ENCODE measurements around the gene UBE2H.
"Not testable (repeated sequence)": the region's sequence is repeated elsewhere in the genome, so short reads cannot be mapped to it uniquely, and the experiment has no call there.

UBE2H gene

DNA sequence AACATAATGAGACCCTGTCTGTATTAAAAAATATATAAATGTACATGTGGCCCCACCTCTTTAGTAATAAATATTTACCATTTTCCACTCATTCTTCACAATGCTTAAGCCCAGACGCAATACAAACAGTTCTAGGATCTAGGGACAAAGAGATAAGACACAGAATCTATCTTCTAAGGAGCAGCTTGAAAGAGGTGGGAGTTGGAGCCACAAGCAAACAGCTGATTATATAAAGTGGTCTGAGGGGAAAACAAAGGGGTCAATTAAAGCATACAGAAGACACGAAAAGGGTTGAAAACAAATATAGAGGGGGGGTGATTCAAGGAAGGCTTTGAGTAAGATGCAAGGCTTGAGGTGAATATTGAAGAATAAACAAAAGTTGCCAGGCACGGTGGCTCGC lies 43.1 kb downstream of the UBE2H start:
- H3K36me3 Mint-ChIP-seq, result peaks cover 40% of the 10 kb centered on the region
- H3K4me3 Mint-ChIP-seq, result no peak overlapping the region
- H3K27me3 Mint-ChIP-seq, result no peaks in the 10 kb centered on the region
- peaks cover 44% of the 10 kb centered on the region for H3K4me1 Mint-ChIP-seq
- no peak for ATAC-seq (ENCODE audit: low read depth)
- peaks cover 2% of the 10 kb centered on the region for H3K9me3 Mint-ChIP-seq
- H3K27ac Mint-ChIP-seq, result no peak overlapping the region
- no peak for DNase-seq (ENCODE audit: low spot score in 2 of 2)

- peaks cover 2% of the 10 kb centered on the region for H3K9me3 Mint-ChIP-seq
- H3K4me3 Mint-ChIP-seq, result no peak overlapping the region
- H3K4me1 Mint-ChIP-seq, result peaks cover 47% of the 10 kb centered on the region
- DNase-seq (ENCODE audit: low spot score in 2 of 2) (no peak), ATAC-seq (ENCODE audit: low read depth) (no peak)
- H3K36me3 Mint-ChIP-seq, result peaks cover 40% of the 10 kb centered on the region
- peak overlapping the region; percentile 78 for H3K27ac Mint-ChIP-seq
- no peaks in the 10 kb centered on the region for H3K27me3 Mint-ChIP-seq
Observed at GRCh38 chr7:129908181-129908580, 44.6 kb downstream of the UBE2H start.

DNA sequence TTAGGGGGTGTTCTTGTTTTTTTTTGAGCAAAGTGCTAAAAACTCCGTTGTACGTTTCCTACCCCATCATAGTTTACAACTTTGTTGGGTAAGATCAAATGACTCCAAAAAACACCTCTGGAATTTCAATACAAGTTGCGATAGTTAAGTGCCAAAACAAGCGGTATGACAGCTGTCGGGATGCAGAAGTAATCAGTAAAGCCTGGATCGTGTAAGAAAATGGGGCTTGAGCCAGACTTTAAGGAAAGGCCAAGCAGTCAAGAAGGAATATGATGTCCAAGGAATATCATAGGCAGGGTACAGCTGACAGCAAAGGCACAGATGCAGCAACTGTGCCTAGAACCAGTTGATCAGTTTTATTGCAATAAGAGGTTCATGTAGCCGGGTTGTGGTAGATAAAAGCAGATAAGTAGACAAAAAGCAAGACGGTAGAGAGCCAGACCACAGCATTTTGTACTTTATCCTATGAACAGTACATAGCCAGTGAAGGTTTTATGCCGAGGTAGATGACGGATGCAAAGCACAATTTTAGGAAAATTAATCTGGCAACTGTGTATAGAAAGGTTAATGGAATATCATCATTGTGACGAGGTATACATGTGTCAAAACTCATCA lies 45.5 kb downstream of the UBE2H start:
- H3K4me1 Mint-ChIP-seq, result peaks cover 47% of the 10 kb centered on the region

GRCh38 chr7:129906700-129907099 lies 46.1 kb downstream of the UBE2H start:
- Mint-ChIP-seq H3K27me3 (no peaks in the 10 kb centered on the region), H3K4me3 (peak overlapping the region; percentile 15), H3K27ac (peak overlapping the region; percentile 78), H3K9me3 (peaks cover 2% of the 10 kb centered on the region), H3K36me3 (peaks cover 38% of the 10 kb centered on the region), H3K4me1 (peaks cover 47% of the 10 kb centered on the region)
- no peak for DNase-seq (ENCODE audit: low spot score in 2 of 2)
- no peak for ATAC-seq (ENCODE audit: low read depth)

More for the DNA sequence above, 45.5 kb downstream of the UBE2H start:
- ATAC-seq (ENCODE audit: low read depth) (no peak), DNase-seq (ENCODE audit: low spot score in 2 of 2) (no peak)
- Mint-ChIP-seq H3K9me3 (peaks cover 2% of the 10 kb centered on the region), H3K27ac (peak overlapping the region; percentile 78), H3K36me3 (peaks cover 38% of the 10 kb centered on the region), H3K4me3 (peak overlapping the region; percentile 15), H3K27me3 (no peaks in the 10 kb centered on the region)

DNA sequence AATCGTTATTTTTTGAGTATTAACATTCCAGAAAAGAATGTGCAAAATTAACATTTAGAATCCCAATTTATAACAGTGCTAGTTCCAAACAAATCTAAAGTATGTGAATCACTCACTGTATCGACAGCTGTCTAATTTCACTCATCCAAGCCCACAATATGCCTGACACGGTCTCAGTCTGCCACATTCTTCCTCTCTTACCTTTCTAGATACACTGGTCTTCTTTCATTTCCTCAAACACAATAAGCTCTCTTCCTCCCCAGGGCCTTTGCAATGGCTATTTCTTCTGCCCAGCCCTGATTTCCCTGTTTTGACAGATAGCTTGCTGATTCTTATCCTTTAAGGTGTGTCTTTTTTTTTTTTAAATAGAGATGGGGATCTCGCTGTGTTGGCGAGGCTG lies 48.8 kb downstream of the UBE2H start:
- peak; percentile 97 for ATAC-seq (ENCODE audit: low read depth)
- Mint-ChIP-seq H3K4me3 (peak overlapping the region; percentile 6), H3K27ac (no peak overlapping the region), H3K27me3 (no peaks in the 10 kb centered on the region), H3K9me3 (peaks cover 2% of the 10 kb centered on the region), H3K4me1 (peaks cover 44% of the 10 kb centered on the region), H3K36me3 (peaks cover 27% of the 10 kb centered on the region)
- peak; percentile 7 to 18 for DNase-seq (ENCODE audit: low spot score in 2 of 2)

DNA sequence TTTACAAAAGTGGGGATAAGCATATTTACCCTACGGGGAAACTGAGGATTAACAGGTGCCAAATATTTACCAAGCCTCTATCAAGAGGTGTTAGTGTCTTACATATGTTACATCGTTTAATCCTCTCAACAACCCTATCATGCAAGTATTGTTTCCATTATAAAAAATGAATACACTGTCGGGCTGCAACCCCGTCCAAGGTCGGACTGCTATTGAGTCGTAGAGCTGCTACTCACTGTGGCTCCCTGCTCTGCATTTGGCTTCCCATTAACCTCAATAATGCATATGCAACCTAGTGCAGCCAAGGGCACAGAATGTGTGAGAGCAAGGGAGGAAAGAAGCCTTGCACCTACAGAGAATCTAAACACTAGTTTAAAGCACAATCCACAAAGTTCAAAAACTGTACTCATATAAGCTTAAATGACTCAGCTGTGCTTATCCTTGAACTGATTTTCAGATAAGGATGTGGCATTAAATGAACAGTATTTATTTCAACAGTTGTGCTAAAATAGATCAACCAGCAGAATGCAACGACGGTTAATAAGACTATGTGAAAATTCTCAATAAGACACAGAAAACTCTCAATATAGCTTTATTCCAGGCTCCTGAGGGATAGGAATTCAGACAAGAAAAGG lies 49.9 kb downstream of the UBE2H start:
- peaks cover 2% of the 10 kb centered on the region for H3K9me3 Mint-ChIP-seq

GRCh38 chr7:129898502-129899160 lies 54.1 kb downstream of the UBE2H start:
- no peaks in the 10 kb centered on the region for H3K27me3 Mint-ChIP-seq
- ATAC-seq (ENCODE audit: low read depth), result no peak

More for the DNA sequence above, 49.9 kb downstream of the UBE2H start:
- Mint-ChIP-seq H3K27me3 (no peaks in the 10 kb centered on the region), H3K36me3 (peaks cover 24% of the 10 kb centered on the region), H3K4me3 (no peak overlapping the region), H3K27ac (no peak overlapping the region), H3K4me1 (peaks cover 50% of the 10 kb centered on the region)
- ATAC-seq (ENCODE audit: low read depth) (no peak), DNase-seq (ENCODE audit: low spot score in 2 of 2) (no peak)

GRCh38 chr7:129898007-129898406 lies 54.8 kb downstream of the UBE2H start:
- peak overlapping the region; percentile 45 for H3K27ac Mint-ChIP-seq
- H3K36me3 Mint-ChIP-seq, result peaks cover 9% of the 10 kb centered on the region
- DNase-seq (ENCODE audit: low spot score in 2 of 2) (no peak), ATAC-seq (ENCODE audit: low read depth) (no peak)
- no peaks in the 10 kb centered on the region for H3K27me3 Mint-ChIP-seq
- peaks cover 31% of the 10 kb centered on the region for H3K4me1 Mint-ChIP-seq
- H3K9me3 Mint-ChIP-seq, result no peaks in the 10 kb centered on the region
- no peak overlapping the region for H3K4me3 Mint-ChIP-seq

More at GRCh38 chr7:129898502-129899160, 54.1 kb downstream of the UBE2H start:
- H3K36me3 Mint-ChIP-seq, result peaks cover 9% of the 10 kb centered on the region
- DNase-seq (ENCODE audit: low spot score in 2 of 2), result no peak
- peak overlapping the region; percentile 45 for H3K27ac Mint-ChIP-seq
- no peaks in the 10 kb centered on the region for H3K9me3 Mint-ChIP-seq
- no peak overlapping the region for H3K4me3 Mint-ChIP-seq
- H3K4me1 Mint-ChIP-seq, result peaks cover 29% of the 10 kb centered on the region

GRCh38 chr7:129896568-129897382 lies 56.0 kb downstream of the UBE2H start:
- ATAC-seq (ENCODE audit: low read depth), result no peak
- Mint-ChIP-seq H3K4me3 (no peak overlapping the region), H3K27ac (no peak overlapping the region), H3K9me3 (no peaks in the 10 kb centered on the region), H3K27me3 (no peaks in the 10 kb centered on the region), H3K36me3 (peaks cover 9% of the 10 kb centered on the region), H3K4me1 (peaks cover 31% of the 10 kb centered on the region)
- DNase-seq (ENCODE audit: low spot score in 2 of 2), result no peak

- not testable (repeated sequence) for H3K27me3 Mint-ChIP-seq; H3K36me3 Mint-ChIP-seq; H3K27ac Mint-ChIP-seq; H3K4me3 Mint-ChIP-seq; H3K9me3 Mint-ChIP-seq; ATAC-seq (ENCODE audit: low read depth); DNase-seq (ENCODE audit: low spot score in 2 of 2)
- peaks cover 24% of the 10 kb centered on the region for H3K4me1 Mint-ChIP-seq
Observed at GRCh38 chr7:129894184-129894583, 58.6 kb downstream of the UBE2H start.

DNA sequence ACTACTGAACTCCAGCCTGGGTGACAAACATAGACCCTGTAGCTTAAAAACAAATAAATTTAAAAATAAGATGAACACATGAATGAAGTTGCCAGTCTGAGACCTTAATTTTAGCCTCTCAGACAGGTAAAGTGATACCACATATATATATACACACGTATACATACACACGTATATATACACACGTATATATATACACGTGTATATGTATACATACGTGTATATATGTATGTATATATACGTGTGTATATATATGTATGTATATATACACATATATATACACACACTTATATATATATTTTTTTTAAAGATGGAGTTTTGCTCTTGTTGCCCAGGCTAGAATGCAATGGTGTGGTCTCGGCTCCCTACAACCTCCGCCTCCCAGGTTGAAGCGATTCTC lies 62.7 kb downstream of the UBE2H start:
- H3K27me3 Mint-ChIP-seq, result no peaks in the 10 kb centered on the region

GRCh38 chr7:129889133-129889844 lies 63.5 kb downstream of the UBE2H start:
- ATAC-seq (ENCODE audit: low read depth) (no peak), DNase-seq (ENCODE audit: low spot score in 2 of 2) (no peak)
- Mint-ChIP-seq H3K27ac (peak overlapping the region; percentile 3), H3K27me3 (no peaks in the 10 kb centered on the region), H3K4me1 (peaks cover 2% of the 10 kb centered on the region), H3K4me3 (no peak overlapping the region), H3K36me3 (peaks cover 2% of the 10 kb centered on the region), H3K9me3 (no peaks in the 10 kb centered on the region)

More for the DNA sequence above, 62.7 kb downstream of the UBE2H start:
- H3K4me1 Mint-ChIP-seq, result peaks cover 4% of the 10 kb centered on the region
- H3K36me3 Mint-ChIP-seq, result peaks cover 2% of the 10 kb centered on the region
- DNase-seq (ENCODE audit: low spot score in 2 of 2), result no peak
- no peaks in the 10 kb centered on the region for H3K9me3 Mint-ChIP-seq
- H3K4me3 Mint-ChIP-seq, result no peak overlapping the region
- no peak for ATAC-seq (ENCODE audit: low read depth)
- no peak overlapping the region for H3K27ac Mint-ChIP-seq

DNA sequence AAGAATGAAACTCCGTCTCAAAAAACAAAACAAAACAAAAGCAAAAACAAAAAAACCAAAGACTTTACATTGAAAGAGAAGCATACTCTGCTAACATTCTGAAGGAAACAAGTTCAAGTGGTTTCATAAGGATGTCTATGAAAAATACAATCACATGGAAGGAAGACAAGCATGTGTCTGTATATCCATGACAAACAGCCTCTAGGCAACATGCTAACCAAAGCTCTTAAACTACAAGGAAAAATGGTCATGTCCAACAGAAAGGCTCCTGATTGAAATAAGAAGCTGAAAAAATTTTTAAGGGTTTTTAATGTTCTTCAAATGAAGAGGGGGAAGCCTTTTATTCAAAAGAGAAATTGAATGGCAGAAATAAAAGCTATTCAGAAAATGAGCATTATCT lies 64.9 kb downstream of the UBE2H start:
- peaks cover 3% of the 10 kb centered on the region for H3K36me3 Mint-ChIP-seq
- H3K27ac Mint-ChIP-seq, result peak overlapping the region; percentile 21

More for the DNA sequence above, 64.9 kb downstream of the UBE2H start:
- no peaks in the 10 kb centered on the region for H3K4me1 Mint-ChIP-seq
- H3K27me3 Mint-ChIP-seq, result no peaks in the 10 kb centered on the region
- DNase-seq (ENCODE audit: low spot score in 2 of 2) (no peak), ATAC-seq (ENCODE audit: low read depth) (no peak)
- H3K9me3 Mint-ChIP-seq, result no peaks in the 10 kb centered on the region
- no peak overlapping the region for H3K4me3 Mint-ChIP-seq

Data from memory B cell (primary cell).